HG02763 (cell line): ENCODE results near the gene MCAM.

ENCODE experiments used
- ATAC-seq: cut with Tn5 transposase; IDR thresholded peaks from one replicate; pipeline ENCODE4 v1.9.1; 2021; ENCODE audit warnings: mild to moderate bottlenecking, moderate library complexity; ENCODE audit not compliant: unreplicated experiment

Gene MCAM

DNA sequence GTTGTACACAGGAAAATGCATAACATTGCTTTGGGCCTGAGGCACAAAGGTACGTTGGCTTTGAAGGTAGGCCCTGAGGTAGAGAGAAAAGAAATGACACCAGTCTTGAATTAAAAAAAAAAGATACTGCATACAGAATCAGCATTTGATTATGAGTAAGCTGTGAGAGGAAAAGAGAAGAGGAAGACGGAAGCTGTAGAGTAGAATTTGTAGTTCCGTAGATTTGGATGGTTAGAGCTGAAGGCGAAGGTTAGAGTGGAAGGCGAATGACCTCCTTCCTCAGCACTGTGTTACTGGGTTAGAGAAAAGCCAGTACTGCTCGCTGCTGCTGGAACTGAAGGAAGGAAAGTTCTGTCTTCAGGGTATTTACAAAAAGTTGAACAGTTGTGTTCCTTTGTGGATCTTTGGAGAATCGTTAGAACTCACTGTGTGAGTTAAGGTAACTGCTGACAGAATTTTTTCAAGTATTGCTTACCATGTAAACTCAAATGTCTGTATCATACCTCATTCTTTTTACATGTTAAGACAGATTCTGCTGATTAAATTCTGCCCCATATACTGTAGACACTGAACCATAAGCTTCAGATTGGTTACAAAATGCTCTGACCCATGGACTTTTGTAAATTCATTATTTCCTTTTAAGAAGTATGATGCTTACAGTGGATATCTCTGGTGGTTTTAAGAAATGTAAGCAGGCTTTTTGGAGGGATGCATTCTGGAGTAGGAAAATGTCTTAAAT lies 50.2 kb downstream of the MCAM start:
- ATAC-seq = no peak

- ATAC-seq = no peak
Measured at GRCh38 chr11:119266063-119266462, 50.9 kb downstream of the MCAM start.

DNA sequence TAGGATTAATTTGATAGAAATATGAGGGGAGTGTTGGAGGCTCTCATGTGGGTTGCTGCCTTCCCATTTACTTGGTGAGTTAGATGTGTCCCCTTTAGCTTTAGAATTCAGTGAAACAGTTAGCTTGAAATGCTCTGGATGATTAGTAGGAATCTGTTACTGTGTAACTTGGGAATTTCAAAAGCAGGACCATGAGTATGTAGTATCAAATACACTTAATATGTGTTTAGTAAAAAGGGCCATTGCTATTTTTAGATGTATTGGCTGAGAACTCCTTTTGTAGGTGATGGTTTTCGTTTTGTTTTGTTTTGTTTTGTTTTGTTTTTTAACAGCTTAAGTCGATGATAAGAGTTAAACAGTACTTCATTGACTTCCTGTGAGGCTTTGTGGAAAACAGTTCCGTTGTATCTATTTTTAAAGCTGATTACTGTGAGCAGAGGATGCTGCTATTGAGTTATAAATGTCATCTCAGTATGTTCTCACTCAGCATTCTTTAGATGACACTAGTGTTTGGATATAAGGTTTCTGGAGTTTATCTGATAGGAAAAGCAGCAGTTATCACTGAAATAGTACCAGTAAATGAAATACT lies 53.5 kb downstream of the MCAM start:
- ATAC-seq = no peak

GRCh38 chr11:119262668-119263351 lies 54.1 kb downstream of the MCAM start:
- ATAC-seq = no peak

DNA sequence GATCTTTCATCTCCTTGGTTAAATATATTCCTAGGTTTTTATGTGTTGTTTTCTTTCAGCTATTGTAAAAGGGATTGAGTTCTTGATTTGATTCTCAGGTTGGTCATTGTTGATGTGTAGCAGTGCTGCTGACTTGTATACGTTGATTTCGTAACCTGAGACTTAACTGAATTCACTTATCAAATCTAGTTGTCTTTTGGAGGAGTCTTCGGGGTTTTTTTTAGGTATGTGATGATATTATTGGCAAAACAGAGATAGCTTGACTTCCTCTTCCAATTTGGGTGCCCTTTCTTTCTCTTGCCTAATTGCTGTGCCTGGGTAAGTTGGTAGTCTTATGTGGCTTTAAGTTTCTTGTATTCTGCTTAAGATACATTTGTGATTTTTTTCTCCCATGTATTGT lies 57.9 kb downstream of the MCAM start:
- no peak for ATAC-seq
